SIG-M5 treated with dmso at 0.1 percent for 504 hours (cell line): Measurements from ENCODE around the gene SLC35F3.

Source experiments
- DNase-seq: peaks from one replicate; lab custom pipeline; 2025; ENCODE audit not compliant: unreplicated experiment; lab: John Stamatoyannopoulos, UW

Gene SLC35F3

GRCh38 chr1:234355782-234356510, 451.5 kb downstream of the SLC35F3 start:
- no peak for DNase-seq

- DNase-seq: peak; percentile 25
Measured at GRCh38 chr1:234356615-234357269, 452.3 kb downstream of the SLC35F3 start.

GRCh38 chr1:234357831-234358230, 453.4 kb downstream of the SLC35F3 start:
- no peak for DNase-seq

GRCh38 chr1:234361102-234361603, 456.7 kb downstream of the SLC35F3 start:
- DNase-seq: no peak

GRCh38 chr1:234362558-234362957, 458.1 kb downstream of the SLC35F3 start:
- no peak for DNase-seq

GRCh38 chr1:234368320-234369032, 464.0 kb downstream of the SLC35F3 start:
- no peak for DNase-seq

GRCh38 chr1:234369033-234369430, 464.6 kb downstream of the SLC35F3 start:
- no peak for DNase-seq

- no peak for DNase-seq
Measured at GRCh38 chr1:234369784-234370183, 465.3 kb downstream of the SLC35F3 start.

- no peak for DNase-seq
Measured at GRCh38 chr1:234371414-234371813, 466.9 kb downstream of the SLC35F3 start.

GRCh38 chr1:234372011-234372757, 467.7 kb downstream of the SLC35F3 start:
- peak; percentile 58 for DNase-seq

- DNase-seq: peak; percentile 99
Measured at GRCh38 chr1:234373064-234373958, 468.8 kb downstream of the SLC35F3 start, which contains the start of gene COA6. COA6 (plus strand) TSS chr1:234373456; CDS start chr1:234373467, 11 bp downstream.

GRCh38 chr1:234373959-234374254, 469.4 kb downstream of the SLC35F3 start:
- DNase-seq: no peak
